ENCODE measurements around the gene FMNL1. TPM values are rescaled to one million over a fixed set of nuclear protein-coding genes. Genes with fewer than 3 reads are reported as not detected.

Gene FMNL1, protein sequence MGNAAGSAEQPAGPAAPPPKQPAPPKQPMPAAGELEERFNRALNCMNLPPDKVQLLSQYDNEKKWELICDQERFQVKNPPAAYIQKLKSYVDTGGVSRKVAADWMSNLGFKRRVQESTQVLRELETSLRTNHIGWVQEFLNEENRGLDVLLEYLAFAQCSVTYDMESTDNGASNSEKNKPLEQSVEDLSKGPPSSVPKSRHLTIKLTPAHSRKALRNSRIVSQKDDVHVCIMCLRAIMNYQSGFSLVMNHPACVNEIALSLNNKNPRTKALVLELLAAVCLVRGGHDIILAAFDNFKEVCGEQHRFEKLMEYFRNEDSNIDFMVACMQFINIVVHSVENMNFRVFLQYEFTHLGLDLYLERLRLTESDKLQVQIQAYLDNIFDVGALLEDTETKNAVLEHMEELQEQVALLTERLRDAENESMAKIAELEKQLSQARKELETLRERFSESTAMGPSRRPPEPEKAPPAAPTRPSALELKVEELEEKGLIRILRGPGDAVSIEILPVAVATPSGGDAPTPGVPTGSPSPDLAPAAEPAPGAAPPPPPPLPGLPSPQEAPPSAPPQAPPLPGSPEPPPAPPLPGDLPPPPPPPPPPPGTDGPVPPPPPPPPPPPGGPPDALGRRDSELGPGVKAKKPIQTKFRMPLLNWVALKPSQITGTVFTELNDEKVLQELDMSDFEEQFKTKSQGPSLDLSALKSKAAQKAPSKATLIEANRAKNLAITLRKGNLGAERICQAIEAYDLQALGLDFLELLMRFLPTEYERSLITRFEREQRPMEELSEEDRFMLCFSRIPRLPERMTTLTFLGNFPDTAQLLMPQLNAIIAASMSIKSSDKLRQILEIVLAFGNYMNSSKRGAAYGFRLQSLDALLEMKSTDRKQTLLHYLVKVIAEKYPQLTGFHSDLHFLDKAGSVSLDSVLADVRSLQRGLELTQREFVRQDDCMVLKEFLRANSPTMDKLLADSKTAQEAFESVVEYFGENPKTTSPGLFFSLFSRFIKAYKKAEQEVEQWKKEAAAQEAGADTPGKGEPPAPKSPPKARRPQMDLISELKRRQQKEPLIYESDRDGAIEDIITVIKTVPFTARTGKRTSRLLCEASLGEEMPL
- polyA plus RNA-seq (2011; rRNA removed) (2.0 TPM in 2 replicates), polyA minus RNA-seq (2011; rRNA and poly(A)+ RNA removed) (3.0 and 5.8 TPM in 2 replicates)

DNA sequence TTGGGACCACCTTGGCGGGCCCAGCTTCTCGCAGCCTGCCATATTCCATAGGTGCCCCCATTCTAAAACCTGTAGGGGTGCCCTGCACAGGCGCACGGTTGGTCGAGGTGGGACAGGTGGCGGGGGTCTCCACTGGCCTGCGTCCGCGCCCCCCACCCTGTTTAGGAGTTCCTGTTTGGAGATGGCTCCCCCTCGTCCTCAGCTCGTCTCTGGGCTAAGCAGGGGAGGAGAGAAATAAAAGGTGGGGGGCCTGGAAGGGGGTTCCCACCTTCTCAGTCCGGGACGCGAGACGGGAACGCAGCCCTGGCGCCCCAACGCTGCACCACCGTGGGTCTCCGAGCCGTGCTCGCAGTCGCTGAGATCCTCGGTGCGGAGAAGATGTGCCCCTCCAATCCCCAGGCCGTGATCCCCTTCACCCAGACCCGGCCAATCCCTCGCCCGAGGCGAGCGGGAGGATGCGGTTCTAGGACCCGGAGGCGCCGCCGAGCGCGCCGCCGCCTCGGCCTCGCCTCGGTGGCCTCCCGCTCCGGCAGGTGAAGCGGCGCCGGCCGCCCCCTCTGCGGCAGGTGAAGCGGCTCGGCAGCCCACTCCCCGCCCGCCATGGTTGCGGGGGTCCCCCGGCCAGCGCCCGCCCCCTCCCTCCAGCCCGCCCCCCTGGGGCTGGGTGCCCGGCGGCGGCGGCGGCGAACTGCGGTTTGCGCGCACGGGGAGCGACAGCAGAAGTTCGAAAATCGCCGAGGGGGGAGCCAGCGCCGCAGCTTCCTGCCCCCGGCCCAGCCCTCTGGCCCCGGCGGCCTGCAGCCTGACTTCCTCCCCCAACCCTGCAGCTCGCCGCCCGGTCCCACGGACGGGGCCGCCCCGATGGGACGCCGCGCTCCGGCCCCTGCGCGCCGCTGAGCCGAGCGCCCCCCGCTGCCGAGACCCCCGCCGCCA is at the start of gene FMNL1:
FMNL1 (plus strand) TSS at position 805 of the 933 bp plus-strand sequence. CDS start 240 bp downstream, outside the sequence.
- H3K27me3 ChIP-seq (ENCODE audit: control insufficient read depth, insufficient read depth, low read length): peaks cover 5% of the 10 kb centered on the region; the same call in 1 of the 2 replicates
- POLR2A ChIA-PET: interaction anchor here (1.2 kb wide), 1 partner anchor 72 kb away, joined by 4 read pairs; the partner anchor contains the start of gene HEXIM1
- CTCF ChIA-PET: interaction anchor here (0.8 to 6.8 kb wide), 12 partner anchors 10 to 206 kb away, joined by 3 to 85 read pairs (median 10); partner anchors contain the start of gene ACBD4
- no peak for TF ChIP-seq CTCF (IDR thresholded peaks at IDR 0.05; ENCODE audit: insufficient read depth, low read depth, low read length)
- peak within 1 kb of the TSS; percentile 53 for H3K4me3 ChIP-seq (ENCODE audit: low read depth, low read length)
- H3K36me3 ChIP-seq (ENCODE audit: control insufficient read depth, insufficient read depth, low read length): no peaks in the 10 kb centered on the region
- DNase-seq (ENCODE audit: low read depth): no peak

DNA sequence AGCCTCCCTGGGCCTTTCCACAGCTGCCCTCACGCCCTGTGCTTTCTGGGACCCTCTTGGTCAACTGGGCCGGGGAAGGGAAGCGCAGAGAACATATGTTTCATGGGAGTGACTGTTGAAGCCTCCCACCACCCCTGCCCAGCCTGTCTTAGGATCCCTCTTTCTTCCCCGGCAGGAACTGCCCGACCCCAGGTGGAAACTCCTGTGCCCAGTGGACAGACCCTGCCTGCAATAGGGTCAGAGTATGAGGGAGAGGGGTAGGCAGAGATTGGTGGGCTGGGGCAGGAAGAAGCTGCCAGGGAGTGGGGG is 49.5 kb upstream of the FMNL1 start:
- Histone ChIP-seq H3K36me3 (ENCODE audit: control insufficient read depth, insufficient read depth, low read length) (peaks cover 1% of the 10 kb centered on the region; the same call in 1 of the 2 replicates), H3K4me3 (ENCODE audit: low read depth, low read length) (peak overlapping the region; percentile 24), H3K27me3 (ENCODE audit: control insufficient read depth, insufficient read depth, low read length) (no peaks in the 10 kb centered on the region)
- TF ChIP-seq CTCF (IDR thresholded peaks at IDR 0.05; ENCODE audit: insufficient read depth, low read depth, low read length): no peak
- ChIA-PET CTCF (interaction anchor here (1.2 to 10.2 kb wide), 5 partner anchors 22 to 63 kb away, joined by 3 to 62 read pairs (median 15); partner anchors contain the start of genes ACBD4 and HEXIM1), POLR2A (interaction anchor here (0.7 kb wide), 1 partner anchor 18 kb away, joined by 6 read pairs; no protein-coding TSS in a partner anchor)
- no peak for DNase-seq (ENCODE audit: low read depth)

DNA sequence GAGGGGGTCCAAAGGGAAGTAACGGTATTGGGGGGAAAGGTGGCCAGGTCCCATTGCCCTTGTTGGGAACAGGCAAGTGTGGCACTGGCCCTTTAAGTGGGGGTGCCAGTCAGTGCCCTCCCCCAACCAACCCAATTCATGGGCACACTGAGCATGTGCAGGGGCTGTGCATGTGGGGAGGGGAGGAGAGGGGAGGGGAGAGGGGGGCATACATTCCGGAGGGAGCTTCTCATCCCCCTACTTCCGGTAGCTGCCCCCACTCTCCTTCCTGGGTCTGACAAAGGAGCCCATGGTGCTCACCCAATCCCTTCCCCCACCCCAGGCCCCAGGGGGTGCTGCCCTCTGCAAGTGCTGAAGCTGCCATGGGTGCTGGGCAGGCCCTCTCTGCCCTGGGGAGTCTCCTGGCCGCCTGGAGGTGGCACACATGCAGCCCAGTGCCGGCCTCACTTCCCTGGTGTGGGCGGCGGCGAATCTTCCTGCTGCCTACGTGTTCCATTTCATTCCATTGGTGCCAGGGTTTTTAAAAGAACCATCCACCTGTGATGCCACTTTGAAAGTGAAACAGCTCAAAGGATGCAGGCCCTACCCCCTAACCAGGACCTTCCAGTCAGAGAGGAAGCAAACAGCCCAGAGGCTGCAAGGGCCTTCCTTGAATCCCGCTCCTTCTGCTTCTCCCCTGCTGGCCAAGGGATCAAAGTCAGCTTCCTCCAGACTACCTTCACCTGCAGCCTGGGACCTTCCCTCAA is 49.0 kb upstream of the FMNL1 start:
- ChIA-PET POLR2A (interaction anchor here (0.5 to 0.8 kb wide), 3 partner anchors 16 to 18 kb away, joined by 5 to 16 read pairs (median 6); no protein-coding TSS in a partner anchor), CTCF (interaction anchor here (0.6 to 10.2 kb wide), 6 partner anchors 23 to 144 kb away, joined by 3 to 62 read pairs (median 12); partner anchors contain the start of genes ACBD4, HEXIM1 and MAP3K14)
- H3K4me3 ChIP-seq (ENCODE audit: low read depth, low read length): peak overlapping the region; percentile 24
- TF ChIP-seq CTCF (IDR thresholded peaks at IDR 0.05; ENCODE audit: insufficient read depth, low read depth, low read length): peak; percentile 11; the same call in 1 of the 2 replicates
- no peaks in the 10 kb centered on the region for H3K27me3 ChIP-seq (ENCODE audit: control insufficient read depth, insufficient read depth, low read length)
- DNase-seq (ENCODE audit: low read depth): peak; percentile 26
- H3K36me3 ChIP-seq (ENCODE audit: control insufficient read depth, insufficient read depth, low read length): peaks cover 1% of the 10 kb centered on the region; the same call in 1 of the 2 replicates

GRCh38 chr17:45175759-45176115 is 45.9 kb upstream of the FMNL1 start:
- no peaks in the 10 kb centered on the region for H3K36me3 ChIP-seq (ENCODE audit: control insufficient read depth, insufficient read depth, low read length)
- POLR2A ChIA-PET: interaction anchor here (1.2 kb wide), 1 partner anchor 27 kb away, joined by 5 read pairs; the partner anchor contains the start of gene HEXIM1
- no peak overlapping the region for H3K4me3 ChIP-seq (ENCODE audit: low read depth, low read length)
- no peaks in the 10 kb centered on the region for H3K27me3 ChIP-seq (ENCODE audit: control insufficient read depth, insufficient read depth, low read length)
- DNase-seq (ENCODE audit: low read depth): no peak
- CTCF ChIA-PET: interaction anchor here (3.6 to 10.2 kb wide), 2 partner anchors 26 to 40 kb away, joined by 17 to 62 read pairs; partner anchors contain the start of genes ACBD4 and HEXIM1
- no peak for TF ChIP-seq CTCF (IDR thresholded peaks at IDR 0.05; ENCODE audit: insufficient read depth, low read depth, low read length)

Measured in BJ (cell line).